Iris pigment epithelial cell (primary cell): ENCODE results near the gene ARHGEF4.

ENCODE experiments used
- DNase-seq: peaks from one replicate; pipeline ENCODE4 v3.0.0-alpha.2; 2011; ENCODE audit warnings: low read depth

Gene ARHGEF4

DNA sequence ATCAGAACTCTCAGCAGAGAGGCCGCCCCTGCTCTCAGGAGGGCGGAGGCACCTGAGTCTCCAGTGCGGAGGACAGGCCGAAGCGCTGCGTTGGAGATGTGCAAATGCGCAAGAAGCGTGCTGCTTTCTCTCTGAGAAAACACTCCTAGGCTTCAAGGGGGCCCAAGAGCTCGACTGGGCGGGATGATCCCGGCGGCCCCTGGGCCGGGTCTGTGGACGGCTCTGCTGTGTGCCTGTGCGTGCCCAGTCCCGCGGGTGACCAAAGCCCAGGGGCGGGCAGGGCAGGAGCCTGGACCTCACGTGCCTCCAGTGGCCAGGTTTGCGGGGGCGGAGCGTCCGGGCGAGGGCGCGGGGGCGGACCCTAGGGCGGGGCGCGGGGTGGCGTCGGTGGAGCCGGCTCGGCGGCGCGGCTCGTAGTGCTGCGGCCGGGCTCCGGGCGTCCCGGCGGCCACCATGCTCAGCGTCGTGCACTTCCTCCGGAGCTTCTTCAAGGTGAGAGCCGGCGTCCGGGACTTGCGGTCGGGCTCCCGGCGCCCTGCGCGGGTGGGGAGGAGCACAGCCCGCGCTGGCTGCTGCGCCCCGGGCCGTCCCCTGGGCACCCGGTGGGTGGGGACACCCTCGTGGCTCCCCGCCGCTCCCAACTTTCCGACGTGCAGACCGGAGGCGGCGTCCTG is at the start of gene ARHGEF4:
ARHGEF4 (plus strand) TSS at position 414 of the 674 bp plus-strand sequence; CDS start at position 454, 40 bp downstream.
- no peak for DNase-seq

GRCh38 chr2:130787841-130788240 is 48.9 kb upstream of the ARHGEF4 start:
- DNase-seq, result no peak

DNA sequence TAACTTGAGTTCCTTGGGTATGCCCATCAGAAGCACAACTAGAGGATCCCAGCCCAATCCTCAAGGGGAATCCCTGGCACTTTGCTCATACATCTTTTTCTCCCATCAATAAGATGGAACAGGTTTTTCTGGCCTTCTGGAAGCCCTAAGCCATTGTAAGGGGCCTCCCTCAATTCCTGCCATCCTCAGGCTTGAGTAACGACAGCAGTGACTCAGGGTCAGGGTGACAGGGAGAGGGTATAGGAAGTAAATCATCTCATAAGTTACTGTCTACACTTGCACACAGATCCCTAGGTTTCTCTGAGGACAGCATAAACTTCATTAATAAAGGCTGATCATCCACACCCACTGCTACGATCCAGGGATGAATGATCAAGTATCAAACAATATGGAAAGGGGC is 46.4 kb upstream of the ARHGEF4 start:
- no peak for DNase-seq

GRCh38 chr2:130790804-130791616 is 45.7 kb upstream of the ARHGEF4 start:
- no peak for DNase-seq

DNA sequence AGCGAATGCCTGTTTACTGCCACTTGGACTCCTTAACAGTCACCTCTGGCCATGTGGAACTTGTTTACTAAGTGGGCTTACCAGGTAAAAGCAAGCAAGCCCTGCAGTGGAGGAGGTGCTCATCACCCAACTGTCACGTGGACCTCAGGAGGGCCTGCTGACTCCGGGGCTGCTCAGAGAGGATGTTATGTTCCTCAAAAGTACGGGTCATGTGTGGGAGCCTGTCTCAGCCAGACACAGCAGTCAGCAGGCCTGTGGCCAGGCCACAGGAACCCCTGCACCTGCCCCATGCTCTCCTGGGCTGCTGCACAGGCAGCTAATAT is 45.1 kb upstream of the ARHGEF4 start:
- DNase-seq, result no peak

DNA sequence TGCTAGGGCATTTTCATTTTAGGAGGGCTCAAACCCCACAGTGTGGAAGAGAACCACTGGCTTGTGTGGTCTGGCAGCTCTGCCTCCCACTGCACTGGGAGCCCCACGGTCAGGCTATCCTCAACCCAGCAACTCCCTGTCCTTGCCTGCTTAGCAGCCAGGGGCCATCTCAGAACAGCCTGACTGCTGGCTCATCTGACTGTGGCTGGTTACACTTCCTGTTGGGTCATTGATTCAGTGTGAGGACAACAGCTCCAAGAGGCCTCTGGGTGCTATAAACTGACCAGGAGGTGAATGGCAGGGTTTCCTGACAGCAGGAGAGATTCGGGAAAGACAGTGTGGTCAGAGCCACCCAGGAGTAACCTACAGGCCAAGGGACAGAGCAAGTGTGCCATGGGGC is 41.3 kb upstream of the ARHGEF4 start:
- DNase-seq, result no peak

GRCh38 chr2:130796290-130796689 is 40.4 kb upstream of the ARHGEF4 start:
- no peak for DNase-seq

DNA sequence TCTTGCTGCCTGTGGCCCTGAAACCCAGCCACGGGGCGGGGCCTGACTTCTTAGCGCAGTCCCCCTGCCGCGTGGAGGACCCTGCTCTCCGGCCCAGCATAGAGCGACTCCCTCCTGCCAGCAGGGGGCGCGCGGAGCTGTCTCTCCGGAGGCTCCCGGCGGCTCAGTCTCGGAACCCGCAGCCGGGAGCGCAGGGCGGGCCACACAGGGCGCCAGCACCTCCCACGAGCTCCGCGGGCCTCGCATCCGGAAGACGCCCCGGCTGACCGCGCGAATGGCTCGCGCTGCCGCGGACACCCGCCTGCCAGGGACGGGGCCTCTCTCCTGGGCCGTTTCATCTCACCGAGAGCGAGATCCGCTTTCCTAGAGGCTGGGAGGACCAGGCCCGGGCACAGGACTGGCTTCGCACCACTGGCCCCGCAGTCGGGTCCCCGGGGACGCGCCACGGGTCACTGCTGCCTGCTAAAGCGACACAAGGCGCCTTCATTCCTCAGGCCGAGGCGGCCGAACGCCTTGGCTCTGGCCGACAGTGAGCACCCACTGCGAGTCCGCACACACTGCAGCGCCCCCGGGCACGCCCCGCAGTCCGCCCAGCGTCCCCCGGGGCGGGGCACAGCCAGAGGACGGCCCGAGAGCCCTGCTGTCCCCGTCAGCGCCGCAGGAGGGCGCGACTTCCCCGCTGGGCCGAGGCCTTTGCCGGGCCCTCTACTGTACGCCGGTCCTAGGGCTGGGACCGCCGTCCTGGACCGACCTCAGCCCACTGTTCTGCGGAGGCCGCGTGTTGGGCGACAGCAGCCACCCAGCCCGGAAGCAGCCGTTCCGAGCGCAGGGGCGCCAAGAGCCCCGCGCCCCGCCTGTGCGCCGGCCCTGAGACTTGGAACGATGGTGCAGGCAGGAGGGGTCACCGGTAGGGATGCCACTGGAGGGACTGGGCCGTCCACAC is 39.0 kb upstream of the ARHGEF4 start:
- peak; percentile 82 for DNase-seq

DNA sequence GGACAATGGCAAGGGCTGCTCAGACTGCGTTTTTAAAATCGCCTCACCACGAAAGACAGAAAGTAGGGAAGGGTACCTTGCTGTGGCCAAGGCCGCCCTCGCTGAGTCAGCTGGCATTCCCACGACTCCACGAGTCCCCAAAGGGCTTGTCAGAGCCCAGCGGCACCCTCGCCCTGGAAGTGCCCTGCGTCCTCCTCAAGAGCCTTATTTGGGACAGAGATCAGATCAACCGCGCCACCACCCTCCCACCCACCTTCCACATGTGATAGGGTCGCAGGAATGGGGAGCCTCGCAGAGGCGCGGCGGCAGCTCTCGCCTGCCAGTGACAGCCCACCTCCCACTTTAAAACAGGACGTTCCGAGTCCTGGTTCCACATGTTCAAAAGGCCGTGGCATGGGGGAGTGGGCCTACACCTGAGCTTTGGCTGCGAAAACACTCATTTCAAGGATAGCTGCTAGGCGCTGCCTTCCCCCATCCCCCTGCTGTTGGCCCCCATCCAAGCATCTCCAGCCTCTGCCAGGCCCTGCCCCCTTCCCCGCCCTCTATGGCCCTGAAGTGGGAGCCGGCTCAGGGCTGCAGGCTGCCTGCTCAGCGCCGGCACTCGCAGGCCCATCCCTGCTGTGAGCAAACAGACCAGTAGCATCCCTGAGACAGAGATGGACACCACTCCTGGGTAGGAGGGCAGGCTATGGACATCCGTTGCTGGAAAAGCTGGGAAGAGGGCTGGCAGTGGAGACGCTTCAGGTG is 38.1 kb upstream of the ARHGEF4 start:
- DNase-seq, result no peak

GRCh38 chr2:130799295-130799694 is 37.4 kb upstream of the ARHGEF4 start:
- no peak for DNase-seq

- no peak for DNase-seq
Measured at GRCh38 chr2:130805613-130806012, 31.1 kb upstream of the ARHGEF4 start.

DNA sequence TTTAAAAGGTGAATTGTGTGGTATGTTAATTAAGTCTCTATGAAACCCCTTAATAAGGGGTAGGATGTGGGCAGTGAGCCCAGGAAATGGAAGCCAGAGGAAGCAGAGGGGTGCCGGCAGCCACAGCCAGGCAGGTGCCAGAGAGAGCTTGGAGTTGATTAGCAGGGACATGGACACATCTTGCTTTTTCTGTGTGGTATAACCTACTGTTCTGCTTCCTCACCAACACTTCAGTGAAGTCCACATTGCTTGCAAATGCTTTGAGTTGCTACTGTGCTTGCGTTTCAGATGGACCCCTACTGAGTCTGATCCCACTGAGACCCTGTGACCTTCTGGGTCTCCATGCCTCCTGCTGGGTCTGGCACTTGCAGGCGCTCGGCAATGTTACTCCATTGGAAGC is 30.3 kb upstream of the ARHGEF4 start:
- no peak for DNase-seq

DNA sequence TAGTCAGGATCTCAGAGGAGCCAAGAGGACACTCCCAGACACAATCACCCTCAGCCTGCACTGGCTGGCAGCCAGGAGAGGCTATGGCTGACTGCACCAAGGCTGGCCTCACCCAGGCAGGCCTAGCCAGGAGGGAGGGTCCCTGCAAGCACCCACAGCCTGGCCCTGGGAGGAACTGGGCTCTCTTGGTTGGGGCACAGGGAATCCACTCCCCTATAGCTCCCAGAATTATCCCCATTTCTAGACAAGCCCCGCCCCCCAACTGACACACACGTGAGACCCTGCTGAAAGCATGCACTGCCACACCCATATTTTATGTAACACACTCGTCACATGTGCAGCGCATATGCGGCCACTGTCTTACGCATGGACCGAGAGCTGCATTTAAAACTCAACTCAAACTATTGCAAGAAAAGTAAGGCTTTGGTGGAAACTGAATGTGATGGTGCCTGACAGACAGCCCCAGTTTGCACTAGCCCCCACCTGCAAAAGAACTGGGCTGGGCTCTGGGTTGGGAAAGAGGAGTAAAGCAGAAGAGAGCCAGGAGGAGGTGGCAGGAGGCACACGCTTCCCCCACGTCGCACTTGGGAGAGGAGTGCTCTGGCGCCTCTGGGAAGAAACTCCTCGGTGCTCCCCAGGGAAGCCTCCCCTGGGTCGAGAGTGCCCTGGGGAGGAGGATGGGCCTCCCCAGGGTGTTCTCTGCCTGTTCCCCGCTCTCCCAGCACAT is 28.9 kb upstream of the ARHGEF4 start:
- no peak for DNase-seq

DNA sequence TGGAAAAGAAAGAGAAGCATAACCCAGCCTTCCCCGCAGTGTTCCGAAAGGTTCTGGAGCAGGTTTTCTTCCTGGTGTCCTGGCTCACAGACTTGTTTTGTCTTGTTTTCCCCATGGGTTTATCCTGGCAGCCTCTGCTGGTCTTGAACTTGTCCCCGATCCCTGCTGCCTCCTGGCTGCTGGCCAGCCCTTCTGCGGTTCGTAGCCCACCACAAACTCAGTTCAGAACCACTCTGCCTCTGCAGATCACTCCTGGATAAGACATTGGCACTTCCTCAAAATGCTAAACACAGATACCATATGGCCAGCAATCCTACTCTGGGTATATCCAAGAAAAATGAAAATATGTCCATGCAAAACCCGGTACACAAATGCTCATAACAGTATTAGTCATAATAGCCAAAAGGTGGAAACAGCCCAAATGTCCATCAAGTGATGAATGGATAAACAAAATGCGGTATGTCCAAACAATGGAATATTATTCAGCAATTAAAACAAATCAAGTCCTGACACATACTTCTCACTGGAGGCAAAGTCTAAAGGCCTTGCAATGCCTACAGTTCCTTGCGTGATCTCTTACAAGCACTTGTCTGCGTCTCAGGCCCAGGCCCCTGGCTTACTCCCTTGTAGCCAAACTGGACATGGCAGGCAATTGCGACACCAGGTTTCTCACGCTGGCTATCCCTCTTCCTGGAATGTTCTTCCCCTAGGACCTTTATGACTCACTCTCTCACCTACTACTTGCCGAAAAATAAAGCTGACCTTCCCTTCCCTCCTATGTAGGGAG is 28.0 kb upstream of the ARHGEF4 start:
- no peak for DNase-seq

DNA sequence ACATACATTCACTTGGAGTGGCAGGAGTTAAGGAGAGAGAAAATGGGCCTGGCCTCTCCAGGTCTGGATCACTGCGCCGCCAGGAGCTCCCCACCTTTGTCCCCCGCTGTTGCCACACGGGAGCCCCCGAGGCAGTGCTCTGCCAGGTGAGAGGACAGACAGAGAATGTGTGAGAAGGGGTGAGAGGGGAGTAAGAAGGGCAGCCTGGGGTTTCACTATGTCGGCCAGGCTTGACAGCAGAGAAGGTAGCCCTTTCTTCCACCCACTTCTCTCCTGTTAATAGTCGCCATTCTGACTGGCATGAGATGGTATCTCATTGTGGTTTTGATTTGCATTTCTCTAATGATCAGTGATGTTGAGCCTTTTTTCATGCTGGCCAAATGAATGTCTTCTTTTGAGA is 26.2 kb upstream of the ARHGEF4 start:
- no peak for DNase-seq

DNA sequence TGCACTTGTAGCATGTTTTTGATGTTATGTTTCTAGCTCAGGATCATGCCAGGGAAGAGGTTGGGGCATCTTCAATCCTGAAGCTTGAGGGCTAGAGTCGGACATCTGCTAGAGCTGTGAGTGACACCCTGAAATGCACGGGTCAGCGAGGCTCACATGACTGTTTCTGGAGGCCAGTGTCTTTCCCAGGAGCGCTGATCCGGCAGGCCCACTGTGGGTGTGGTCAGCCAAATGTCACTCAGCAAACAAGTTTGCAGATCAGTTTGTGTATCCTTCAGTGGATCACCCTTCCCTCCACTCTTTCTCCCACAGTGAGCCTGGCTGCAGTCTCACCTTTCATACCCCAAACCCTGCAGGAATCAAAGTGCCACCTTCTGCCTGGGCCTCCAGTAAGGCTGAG is 23.0 kb upstream of the ARHGEF4 start:
- no peak for DNase-seq

- no peak for DNase-seq
Measured at GRCh38 chr2:130814931-130815680, 21.6 kb upstream of the ARHGEF4 start.

- DNase-seq, result no peak
Measured at GRCh38 chr2:130818809-130819208, 17.9 kb upstream of the ARHGEF4 start.

- no peak for DNase-seq
Measured at GRCh38 chr2:130819226-130819607, 17.5 kb upstream of the ARHGEF4 start.
